Measurements from ENCODE around the gene FANCE. TPM values are rescaled to one million over a fixed set of nuclear protein-coding genes. Genes with fewer than 3 reads are reported as not detected.
"Not testable (repeated sequence)": the region's sequence is repeated elsewhere in the genome, so short reads cannot be mapped to it uniquely, and the experiment has no call there.

The FANCE gene
- total RNA-seq, 4 donors from 2014 or later, result 2.6 to 5.0 (median 3.8) TPM

GRCh38 chr6:35427435-35427834, 24.7 kb upstream of the FANCE start:
- Histone ChIP-seq H3K36me3 (peaks cover 0 to 56% of the 10 kb centered on the region in 2 donors), H3K27me3 (no peaks in the 10 kb centered on the region), H3K4me3 (no peak overlapping the region), H3K4me1 (peaks cover 0 to 8% (median 0%) of the 10 kb centered on the region in 3 donors), H3K9me3 (peaks cover 0 to 12% (median 0%) of the 10 kb centered on the region in 3 donors), H3K27ac (no peak overlapping the region)
- WGBS, 2 donors (ENCODE audit: low coverage in 1 of 2), result 80% methylated on average over 1 of the region's 5 CpGs; no CpG with 5 or more reads in 1 of the 2 donors
- no peak for ATAC-seq
- TF ChIP-seq POLR2A (IDR thresholded peaks at IDR 0.05) (no peak), EP300 (IDR thresholded peaks at IDR 0.05) (no peak), POLR2AphosphoS5 (IDR thresholded peaks at IDR 0.05) (no peak), CTCF (IDR thresholded peaks at IDR 0.05) (no peak)

- TF ChIP-seq POLR2AphosphoS5 (IDR thresholded peaks at IDR 0.05) (no peak), CTCF (IDR thresholded peaks at IDR 0.05) (no peak), EP300 (IDR thresholded peaks at IDR 0.05) (no peak), POLR2A (IDR thresholded peaks at IDR 0.05) (no peak)
- 39 to 58% methylated on average over 2 to 4 of the region's 9 CpGs for WGBS, 2 donors (ENCODE audit: low coverage in 1 of 2)
- ATAC-seq, result no peak
- H3K36me3 ChIP-seq, result peaks cover 0 to 52% of the 10 kb centered on the region in 2 donors
- peaks cover 0 to 12% (median 0%) of the 10 kb centered on the region in 3 donors for H3K9me3 ChIP-seq
- H3K27ac ChIP-seq, result no peak overlapping the region
- peaks cover 0 to 8% (median 0%) of the 10 kb centered on the region in 3 donors for H3K4me1 ChIP-seq
- H3K4me3 ChIP-seq, result no peak overlapping the region
- no peaks in the 10 kb centered on the region for H3K27me3 ChIP-seq
Measured at GRCh38 chr6:35427851-35428321, 24.3 kb upstream of the FANCE start.

GRCh38 chr6:35428421-35429149, 23.6 kb upstream of the FANCE start:
- 86 to 100% methylated on average over 3 to 8 of the region's 10 CpGs for WGBS, 2 donors (ENCODE audit: low coverage in 1 of 2)
- Histone ChIP-seq H3K4me3 (no peak overlapping the region), H3K27ac (no peak overlapping the region), H3K36me3 (peaks cover 0 to 46% of the 10 kb centered on the region in 2 donors), H3K27me3 (no peaks in the 10 kb centered on the region), H3K9me3 (peaks cover 0 to 12% (median 0%) of the 10 kb centered on the region in 3 donors), H3K4me1 (peaks cover 0 to 8% (median 0%) of the 10 kb centered on the region in 3 donors)
- ATAC-seq, result no peak
- TF ChIP-seq POLR2A (IDR thresholded peaks at IDR 0.05) (no peak), CTCF (IDR thresholded peaks at IDR 0.05) (no peak), POLR2AphosphoS5 (IDR thresholded peaks at IDR 0.05) (no peak), EP300 (IDR thresholded peaks at IDR 0.05) (no peak)

- Histone ChIP-seq H3K27me3 (no peaks in the 10 kb centered on the region), H3K9me3 (peaks cover 0 to 12% (median 0%) of the 10 kb centered on the region in 3 donors), H3K4me1 (peaks cover 0 to 8% (median 0%) of the 10 kb centered on the region in 3 donors), H3K27ac (no peak overlapping the region), H3K4me3 (no peak overlapping the region), H3K36me3 (peaks cover 0 to 37% of the 10 kb centered on the region in 2 donors)
- ATAC-seq, result no peak
- TF ChIP-seq EP300 (IDR thresholded peaks at IDR 0.05) (no peak), POLR2A (IDR thresholded peaks at IDR 0.05) (no peak)
- 76 to 92% methylated on average over 2 of the region's 2 CpGs for WGBS, 2 donors (ENCODE audit: low coverage in 1 of 2)
Measured at GRCh38 chr6:35429463-35429862, 22.7 kb upstream of the FANCE start.

DNA sequence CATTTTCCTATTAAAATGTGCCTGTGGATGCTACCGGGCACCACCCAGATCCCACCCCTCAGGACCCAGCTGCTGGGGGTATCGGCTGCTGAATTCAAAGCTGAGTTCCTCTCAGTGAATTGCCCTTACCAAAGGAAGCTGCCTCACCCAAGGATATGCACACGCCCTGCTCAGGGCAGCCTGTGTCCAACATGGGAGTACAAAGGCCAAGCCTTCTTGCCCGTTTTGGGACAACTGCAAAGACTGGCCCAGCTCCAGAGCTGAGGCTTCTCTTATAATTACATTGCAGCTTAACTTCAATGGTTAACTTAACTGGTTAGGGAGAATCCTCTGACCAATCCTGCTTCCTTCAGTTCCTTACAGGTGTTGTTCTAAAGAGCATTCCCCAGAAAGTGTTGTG, 19.8 kb upstream of the FANCE start:
- H3K4me1 ChIP-seq, result peaks cover 0 to 17% (median 0%) of the 10 kb centered on the region in 3 donors
- no peaks in the 10 kb centered on the region for H3K27me3 ChIP-seq
- ATAC-seq, result no peak
- H3K27ac ChIP-seq, result no peak overlapping the region
- peaks cover 0 to 12% (median 0%) of the 10 kb centered on the region in 3 donors for H3K9me3 ChIP-seq
- WGBS, 2 donors (ENCODE audit: low coverage in 1 of 2), result 69 to 71% methylated on average over 1 to 3 of the region's 4 CpGs
- H3K36me3 ChIP-seq, result peaks cover 0 to 9% of the 10 kb centered on the region in 2 donors
- no peak overlapping the region for H3K4me3 ChIP-seq
- TF ChIP-seq CTCF (IDR thresholded peaks at IDR 0.05) (no peak), EP300 (IDR thresholded peaks at IDR 0.05) (no peak), POLR2AphosphoS5 (IDR thresholded peaks at IDR 0.05) (no peak), POLR2A (IDR thresholded peaks at IDR 0.05) (no peak)

DNA sequence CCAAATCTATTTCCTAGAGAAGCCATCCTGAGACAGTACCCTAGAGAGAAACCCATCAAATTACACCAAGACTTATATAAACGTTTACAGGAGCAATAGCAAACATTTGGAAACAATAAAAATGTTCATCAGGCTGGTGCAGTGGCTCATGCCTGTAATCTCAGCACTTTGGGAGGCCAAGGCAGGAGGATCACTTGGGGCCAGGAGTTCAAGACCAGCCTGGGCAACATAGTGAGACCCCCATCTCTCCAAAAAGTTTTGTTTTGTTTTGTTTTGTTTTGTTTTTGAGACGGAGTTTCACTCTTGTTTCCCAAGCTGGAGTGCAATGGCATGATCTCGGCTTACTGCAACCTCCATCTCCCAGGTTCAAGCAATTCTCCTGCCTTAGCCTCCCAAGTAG, 19.4 kb upstream of the FANCE start:
- H3K27ac ChIP-seq, H3K4me3 ChIP-seq, ATAC-seq, H3K36me3 ChIP-seq, H3K27me3 ChIP-seq: not testable (repeated sequence)
- 57 to 65% methylated on average over 3 of the region's 3 CpGs for WGBS, 2 donors (ENCODE audit: low coverage in 1 of 2)
- H3K9me3 ChIP-seq, result peaks cover 0 to 12% (median 0%) of the 10 kb centered on the region in 3 donors
- H3K4me1 ChIP-seq, result peaks cover 0 to 15% (median 0%) of the 10 kb centered on the region in 3 donors

Measured in gastroesophageal sphincter (tissue), 4 donors.